HepG2 (cell line): ENCODE data around the gene MPC1. TPM values are rescaled to one million over a fixed set of nuclear protein-coding genes. Genes with fewer than 3 reads are reported as not detected.

Source experiments
- CCAR2 ChIP-seq: fragments of 200-400 bp; formaldehyde crosslinking; optimal IDR thresholded peaks from 2 replicates; pipeline ENCODE3; 2018; ENCODE audit warnings: low read depth, mild to moderate bottlenecking, low read length, moderate library complexity
- CEBPB ChIP-seq: IDR thresholded peaks from 2 replicates; pipeline ENCODE4 v1.6.1; 2011; ENCODE audit warnings: low read depth, low read length, improper control_type of control experiment, borderline replicate concordance
- CENPX ChIP-seq: sonication (generic); formaldehyde crosslinking; IDR thresholded peaks from 2 replicates; pipeline ENCODE4 v1.9.0; 2021; ENCODE audit warnings: mild to moderate bottlenecking, missing genetic modification reagents, moderate library complexity
- GMEB2 ChIP-seq: IDR thresholded peaks from 2 replicates; pipeline ENCODE4 v1.6.1; 2016; ENCODE audit warnings: missing biosample characterization, missing genetic modification reagents, low read depth
- HNRNPH1 ChIP-seq: fragments of 200-400 bp; formaldehyde crosslinking; optimal IDR thresholded peaks from 2 replicates; pipeline ENCODE3; 2017; ENCODE audit warnings: mild to moderate bottlenecking, low read depth, low read length
- MAFK ChIP-seq, 2 experiments: IDR thresholded peaks in 1 of 2; conservative IDR thresholded peaks in 1 of 2; 2 replicates each; pipeline ENCODE4 v1.6.1; 2011; ENCODE audit warnings: improper control_type of control experiment in 2 of 2, low read length in 2 of 2
- MIXL1 ChIP-seq: IDR thresholded peaks from 2 replicates; pipeline ENCODE4 v1.6.1; 2016
- PPARG ChIP-seq: conservative IDR thresholded peaks from 2 replicates; pipeline ENCODE4 v1.6.1; 2016; ENCODE audit warnings: missing biosample characterization, missing genetic modification reagents
- REL ChIP-seq: sonication (generic); formaldehyde crosslinking; conservative IDR thresholded peaks from 2 replicates; pipeline ENCODE4 v1.8.0; 2022; ENCODE audit warnings: mild to moderate bottlenecking, missing genetic modification reagents, moderate library complexity
- RNF2 ChIP-seq: fragments of 450-650 bp; conservative IDR thresholded peaks from 2 replicates; pipeline ENCODE4 v1.6.1; 2016; ENCODE audit warnings: low read depth
- SAP130 ChIP-seq: IDR thresholded peaks from 2 replicates; pipeline ENCODE4 v1.6.1; 2016; ENCODE audit warnings: low read depth
- TBP ChIP-seq: sonication (generic); formaldehyde crosslinking; IDR thresholded peaks from 2 replicates; pipeline ENCODE4 v1.5.0; 2020; ENCODE audit warnings: missing genetic modification reagents
- TBX3 ChIP-seq: fragments of 450-650 bp; IDR thresholded peaks from 2 replicates; pipeline ENCODE4 v1.6.1; 2017; ENCODE audit warnings: antibody characterized with exemption, mild to moderate bottlenecking, inconsistent platforms, borderline replicate concordance
- TP53 ChIP-seq: sonication (generic); formaldehyde crosslinking; conservative IDR thresholded peaks from 2 replicates; pipeline ENCODE4 v1.4.0; 2020; ENCODE audit warnings: missing genetic modification reagents
- TSC22D2 ChIP-seq: sonication (generic); formaldehyde crosslinking; IDR thresholded peaks from 2 replicates; pipeline ENCODE4 v1.5.1; 2020; ENCODE audit warnings: missing genetic modification reagents, mild to moderate bottlenecking, borderline replicate concordance
- ZBTB2 ChIP-seq: sonication (generic); formaldehyde crosslinking; IDR thresholded peaks from 2 replicates; pipeline ENCODE4 v1.8.0; 2022; ENCODE audit warnings: low read depth, missing genetic modification reagents
- ZIK1 ChIP-seq: sonication (generic); formaldehyde crosslinking; IDR thresholded peaks from 2 replicates; pipeline ENCODE4 v1.5.0; 2020; ENCODE audit warnings: mild to moderate bottlenecking, low read depth, missing genetic modification reagents, borderline replicate concordance
- ZNF143 ChIP-seq: sonication (generic); formaldehyde crosslinking; IDR thresholded peaks from 2 replicates; pipeline ENCODE4 v1.4.0; 2020; ENCODE audit warnings: missing genetic modification reagents
- ZNF256 ChIP-seq: sonication (generic); formaldehyde crosslinking; conservative IDR thresholded peaks from 2 replicates; pipeline ENCODE4 v1.4.0; 2020; ENCODE audit warnings: missing genetic modification reagents
- ZNF296 ChIP-seq: sonication (generic); formaldehyde crosslinking; conservative IDR thresholded peaks from 2 replicates; pipeline ENCODE4 v1.5.0; 2020; ENCODE audit warnings: mild to moderate bottlenecking, missing genetic modification reagents
- ZNF441 ChIP-seq: sonication (generic); formaldehyde crosslinking; IDR thresholded peaks from 2 replicates; pipeline ENCODE4 v1.7.0; 2021; ENCODE audit warnings: missing genetic modification reagents, borderline replicate concordance
- ZNF512 ChIP-seq: sonication (generic); formaldehyde crosslinking; IDR thresholded peaks from 2 replicates; pipeline ENCODE4 v1.4.0; 2020; ENCODE audit warnings: mild to moderate bottlenecking, missing genetic modification reagents
- ZNF773 ChIP-seq: sonication (generic); formaldehyde crosslinking; IDR thresholded peaks from 2 replicates; pipeline ENCODE4 v1.4.0; 2020; ENCODE audit warnings: missing genetic modification reagents, borderline replicate concordance
- ZNF879 ChIP-seq: sonication (generic); formaldehyde crosslinking; IDR thresholded peaks from 2 replicates; pipeline ENCODE4 v1.8.1; 2023; ENCODE audit warnings: missing genetic modification reagents
- polyA plus RNA-seq, 8 experiments: library from polyadenylated mRNA; depleted of rRNA in 3 of 8; stranded (reverse) in 7 of 8; unstranded in 1 of 8; fragments of >200 nt; fragmentation: Illumina TruSeq in 4 of 8; extraction: Trizol in 4 of 8; gene quantifications; 2 replicates each; pipeline versions ENCODE4 v1.2.1 to v1.2.3, GENCODE V29; 2011 to 2016; ENCODE audit warnings: low read depth in 4 of 8, missing spikeins in 1 of 8, mixed read lengths in 1 of 8; ENCODE audit not compliant: insufficient read depth in 1 of 8
- total RNA-seq, 5 experiments: library from RNA; depleted of rRNA; stranded (reverse); fragments of >200 nt; fragmentation: Illumina TruSeq; extraction: Trizol; gene quantifications; 2 replicates each; pipeline ENCODE4 v1.2.3, GENCODE V29; 2016; ENCODE audit warnings: low read depth in 1 of 5
- TF ChIP-seq, protein P1 (sequence below): IDR thresholded peaks from 2 replicates; pipeline ENCODE4 v1.6.1; 2016; ENCODE audit warnings: low read depth, borderline replicate concordance

Gene MPC1
- total and polyA plus RNA-seq, 2 of the 13 experiments (the other 11 are each of a cell fraction or from before 2014, with no cell fraction given), result 189 to 214 TPM

DNA sequence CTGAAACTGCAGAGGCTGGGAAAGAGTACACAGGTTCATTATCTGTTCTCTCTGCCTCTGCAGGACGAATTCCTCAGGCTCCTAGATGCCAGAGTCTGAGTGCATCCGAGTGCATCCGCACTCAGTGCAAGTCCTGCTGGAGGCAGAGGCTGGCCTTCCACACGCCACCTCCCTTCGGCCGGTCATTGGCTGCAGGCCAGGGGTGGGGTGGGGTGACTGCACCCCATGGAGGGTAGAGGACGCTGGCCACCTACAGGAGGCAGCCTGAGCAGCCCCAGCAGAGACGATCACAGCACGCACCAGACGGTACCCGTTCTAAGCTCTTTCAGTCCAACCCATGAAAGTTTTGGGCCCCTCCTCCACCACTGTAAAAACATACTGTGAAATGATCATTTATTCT is 52.1 kb downstream of the MPC1 start (continued):
- TF ChIP-seq ZNF879 (CRISPR knock-in tag) (no peak), GMEB2 (no peak), MAFK (conservative IDR thresholded peaks at IDR 0.05 in 1 of 2, IDR thresholded peaks at IDR 0.05 in 1 of 2; ENCODE audit: low read length in 2 of 2) (no peak), ZNF256 (CRISPR knock-in tag) (no peak), ZNF143 (CRISPR knock-in tag) (no peak), RNF2 (no peak), TBP (CRISPR knock-in tag) (no peak), ZNF296 (CRISPR knock-in tag) (no peak), CENPX (no peak), CEBPB (no peak), ZNF773 (no peak), ZBTB2 (CRISPR knock-in tag) (no peak), HNRNPH1 (no peak), TP53 (CRISPR knock-in tag) (no peak), ZIK1 (CRISPR knock-in tag) (no peak), PPARG (peak; percentile 82; the same call in 1 of the 2 replicates), TSC22D2 (peak; percentile 81; the same call in 1 of the 2 replicates), SAP130 (CRISPR knock-in tag) (peak; percentile 87), TBX3 (no peak), MIXL1 (CRISPR knock-in tag) (no peak), ZNF512 (CRISPR knock-in tag) (no peak), REL (no peak), CCAR2 (no peak), ZNF441 (CRISPR knock-in tag) (no peak)
- TF ChIP-seq, protein P1, sequence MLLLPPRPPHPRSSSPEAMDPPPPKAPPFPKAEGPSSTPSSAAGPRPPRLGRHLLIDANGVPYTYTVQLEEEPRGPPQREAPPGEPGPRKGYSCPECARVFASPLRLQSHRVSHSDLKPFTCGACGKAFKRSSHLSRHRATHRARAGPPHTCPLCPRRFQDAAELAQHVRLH (CRISPR knock-in tag), result peak; percentile 98
